ENCODE results near the gene PSPN.
"Not testable (repeated sequence)": the region's sequence is repeated elsewhere in the genome, so short reads cannot be mapped to it uniquely, and the experiment has no call there.

The PSPN gene

GRCh38 chr19:6402837-6403608 lies 27.3 kb upstream of the PSPN start:
- no peak for DNase-seq

- no peak for DNase-seq
Measured at GRCh38 chr19:6402058-6402457, 26.3 kb upstream of the PSPN start.

GRCh38 chr19:6400062-6400944 lies 24.6 kb upstream of the PSPN start:
- not testable (repeated sequence) for DNase-seq

GRCh38 chr19:6396305-6396704 lies 20.6 kb upstream of the PSPN start:
- no peak for DNase-seq

GRCh38 chr19:6394831-6395230 lies 19.1 kb upstream of the PSPN start:
- DNase-seq: no peak

GRCh38 chr19:6393983-6394412 lies 18.3 kb upstream of the PSPN start:
- peak; percentile 78 for DNase-seq

GRCh38 chr19:6393074-6393982 lies 17.6 kb upstream of the PSPN start, which contains the start of gene GTF2F1:
GTF2F1 (minus strand) TSS chr19:6393164; CDS start chr19:6392995, 169 bp downstream.
- peak; percentile 97 for DNase-seq

- DNase-seq: no peak
Measured at GRCh38 chr19:6392221-6393073, 16.7 kb upstream of the PSPN start.

GRCh38 chr19:6387372-6387771 lies 11.6 kb upstream of the PSPN start:
- no peak for DNase-seq

GRCh38 chr19:6384381-6384780 lies 8.6 kb upstream of the PSPN start:
- DNase-seq: no peak

- no peak for DNase-seq
Measured at GRCh38 chr19:6383188-6383587, 7.5 kb upstream of the PSPN start.

GRCh38 chr19:6381030-6381750 lies 5.5 kb upstream of the PSPN start:
- no peak for DNase-seq

GRCh38 chr19:6379744-6380143 lies 4.0 kb upstream of the PSPN start:
- DNase-seq: no peak

- DNase-seq: no peak
Measured at GRCh38 chr19:6378486-6378885, 2.8 kb upstream of the PSPN start.

- no peak for DNase-seq
Measured at GRCh38 chr19:6378041-6378440, 2.3 kb upstream of the PSPN start.

- DNase-seq: no peak
Measured at GRCh38 chr19:6376512-6377190, 918 bp upstream of the PSPN start.

- DNase-seq: no peak
Measured at GRCh38 chr19:6374711-6375410, 872 bp downstream of the PSPN start.

GRCh38 chr19:6374161-6374709 lies 1.5 kb downstream of the PSPN start:
- DNase-seq: no peak

GRCh38 chr19:6373813-6374108 lies 2.0 kb downstream of the PSPN start:
- no peak for DNase-seq

All from CD4-positive, alpha-beta T cell treated with Interferon gamma for 1 hour (primary cell).